Measurements from ENCODE around the gene SH3BP2.

Gene SH3BP2

DNA sequence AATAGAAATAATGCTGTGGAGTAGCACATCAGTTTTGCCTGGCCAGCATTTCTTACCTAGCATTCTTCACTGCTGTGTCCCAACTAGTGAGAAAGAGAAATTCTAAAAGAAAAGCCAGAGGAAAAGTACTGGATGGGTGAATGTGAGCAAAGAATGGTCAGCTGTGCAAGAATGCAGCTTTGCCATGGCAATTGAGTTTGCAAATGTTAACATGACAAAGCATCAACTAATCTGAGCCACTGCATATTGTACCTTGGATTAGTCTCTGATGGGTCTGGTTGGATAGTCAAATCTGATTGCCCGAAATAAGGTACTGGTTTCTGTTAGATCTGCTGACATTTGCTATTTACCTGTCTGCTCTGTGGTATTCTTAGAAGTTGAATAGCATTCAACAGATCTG, 89.5 kb downstream of the SH3BP2 start:
- no peak for DNase-seq

DNA sequence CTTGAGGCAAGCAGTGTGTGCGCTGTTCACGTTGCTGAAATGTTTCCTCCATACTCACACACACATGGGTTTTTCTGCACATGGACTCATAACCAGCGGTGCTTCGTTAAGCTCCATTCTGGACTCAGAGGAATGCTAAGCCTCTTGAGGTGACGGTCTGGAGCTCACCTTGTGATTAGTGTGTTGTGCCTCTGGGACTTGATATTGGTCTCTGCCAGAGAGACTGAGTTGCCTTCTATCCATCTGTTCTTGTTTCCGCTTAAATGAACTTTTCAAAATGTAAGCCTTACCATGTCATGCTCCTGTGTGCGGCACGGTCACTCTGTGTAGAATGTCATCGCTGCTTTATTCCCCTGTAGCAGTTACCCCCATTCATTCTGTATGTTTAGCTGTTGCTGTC, 93.3 kb downstream of the SH3BP2 start:
- DNase-seq: peak; percentile 34

DNA sequence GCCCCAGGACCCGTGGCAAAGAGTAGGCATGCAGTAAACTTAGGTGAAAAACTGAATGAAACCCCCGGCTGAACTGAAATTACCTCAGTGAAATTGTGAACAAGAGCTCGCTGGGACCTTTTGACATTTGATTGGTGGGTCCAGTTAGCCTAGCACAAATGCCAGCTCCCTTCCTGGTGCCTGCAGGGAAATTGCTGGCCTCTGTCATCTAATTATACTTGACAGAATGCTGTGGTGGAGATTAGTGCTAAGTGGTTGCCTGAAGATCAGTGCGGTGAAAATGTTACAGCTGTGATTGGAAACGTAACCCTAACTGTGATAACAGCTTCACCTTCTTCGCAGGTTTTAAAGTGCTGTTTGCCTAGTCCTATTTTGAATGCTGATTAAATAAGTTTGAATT, 93.7 kb downstream of the SH3BP2 start:
- DNase-seq: no peak

DNA sequence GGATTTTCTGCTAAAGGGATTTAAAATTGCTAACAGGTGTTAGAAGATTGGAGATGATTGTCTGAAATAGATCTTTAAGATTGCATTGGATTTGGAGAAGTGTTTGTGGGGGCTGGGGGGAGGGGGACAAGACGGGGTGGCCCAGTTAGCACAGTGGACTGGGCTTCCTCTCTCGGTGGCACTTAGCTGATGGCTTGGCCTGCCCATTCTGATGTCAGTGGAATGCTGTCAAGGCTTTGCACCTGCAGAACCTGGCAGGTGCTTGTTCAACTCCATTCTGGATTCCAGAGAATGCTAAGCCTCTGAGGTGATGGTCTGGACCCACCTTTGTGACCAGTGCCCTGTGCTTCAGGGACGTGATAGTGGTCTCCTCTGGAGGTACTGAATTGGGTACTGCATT, 94.5 kb downstream of the SH3BP2 start:
- no peak for DNase-seq

DNA sequence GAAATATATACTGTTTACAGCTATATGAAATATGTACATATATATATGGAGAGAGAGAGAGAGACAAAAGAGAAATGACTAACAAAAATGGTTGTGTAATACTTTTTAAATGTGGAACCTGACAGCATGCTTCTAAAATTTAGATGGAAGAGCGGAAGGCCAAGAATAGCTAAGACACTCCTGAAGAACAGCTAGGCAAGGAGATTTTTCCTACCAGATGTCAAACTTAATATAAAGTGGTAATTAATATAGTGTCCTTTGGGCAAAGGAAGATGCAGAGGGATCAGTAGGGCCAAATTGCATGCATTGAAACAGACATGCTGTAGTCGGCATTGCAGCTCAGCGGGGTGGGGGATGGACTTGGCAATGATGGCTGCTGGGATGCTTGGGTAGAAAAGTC, 96.0 kb downstream of the SH3BP2 start:
- no peak for DNase-seq

Measured in NCI-H1694 (cell line).